Activated CD4-positive, alpha-beta T cell treated with anti-CD3 and anti-CD28 coated beads for 36 hours (primary cell): ENCODE results near the gene ATP5ME. TPM values are rescaled to one million over a fixed set of nuclear protein-coding genes. Genes with fewer than 3 reads are reported as not detected.

Source experiments
- total RNA-seq, 2 experiments: library from RNA; stranded (reverse); gene quantifications; one replicate each; pipeline ENCODE4 v1.2.3, GENCODE V29; 2021

The ATP5ME gene
- total RNA-seq, 2 experiments from 2014 or later: 147 to 210 TPM

Other genes starting within 250 kb of the ATP5ME start
- 10 to 100 TPM; 32.3 to 37.9 TPM for gene ZNF721, start 175.1 kb downstream of the ATP5ME start, total RNA-seq
- gene PIGG, start 175.1 kb downstream of the ATP5ME start, total RNA-seq: 10 to 100 TPM; 39.9 to 48.2 TPM
- not detected for gene TMEM271, start 98.0 kb downstream of the ATP5ME start, total RNA-seq
- gene PDE6B, start 48.7 kb downstream of the ATP5ME start, total RNA-seq: 10 to 100 TPM; 16.2 to 17.2 TPM
- gene MYL5, start 266 bp upstream of the ATP5ME start, total RNA-seq: 10 to 100 TPM; 13.7 to 16.4 TPM
- gene SLC49A3, start 14.9 kb upstream of the ATP5ME start, total RNA-seq: under 1 TPM; 0.09 to 0.39 TPM
- 10 to 100 TPM; 20.6 to 22.5 TPM for gene PCGF3, start 31.6 kb upstream of the ATP5ME start, total RNA-seq
- under 1 TPM; 0.28 to 0.50 TPM for gene CPLX1, start 151.9 kb upstream of the ATP5ME start, total RNA-seq